Measurements from ENCODE around the gene RNF220. TPM values are rescaled to one million over a fixed set of nuclear protein-coding genes. Genes with fewer than 3 reads are reported as not detected.

RNF220 gene
- total RNA-seq, 2 donors from 2014 or later, result 66.0 to 71.2 TPM

DNA sequence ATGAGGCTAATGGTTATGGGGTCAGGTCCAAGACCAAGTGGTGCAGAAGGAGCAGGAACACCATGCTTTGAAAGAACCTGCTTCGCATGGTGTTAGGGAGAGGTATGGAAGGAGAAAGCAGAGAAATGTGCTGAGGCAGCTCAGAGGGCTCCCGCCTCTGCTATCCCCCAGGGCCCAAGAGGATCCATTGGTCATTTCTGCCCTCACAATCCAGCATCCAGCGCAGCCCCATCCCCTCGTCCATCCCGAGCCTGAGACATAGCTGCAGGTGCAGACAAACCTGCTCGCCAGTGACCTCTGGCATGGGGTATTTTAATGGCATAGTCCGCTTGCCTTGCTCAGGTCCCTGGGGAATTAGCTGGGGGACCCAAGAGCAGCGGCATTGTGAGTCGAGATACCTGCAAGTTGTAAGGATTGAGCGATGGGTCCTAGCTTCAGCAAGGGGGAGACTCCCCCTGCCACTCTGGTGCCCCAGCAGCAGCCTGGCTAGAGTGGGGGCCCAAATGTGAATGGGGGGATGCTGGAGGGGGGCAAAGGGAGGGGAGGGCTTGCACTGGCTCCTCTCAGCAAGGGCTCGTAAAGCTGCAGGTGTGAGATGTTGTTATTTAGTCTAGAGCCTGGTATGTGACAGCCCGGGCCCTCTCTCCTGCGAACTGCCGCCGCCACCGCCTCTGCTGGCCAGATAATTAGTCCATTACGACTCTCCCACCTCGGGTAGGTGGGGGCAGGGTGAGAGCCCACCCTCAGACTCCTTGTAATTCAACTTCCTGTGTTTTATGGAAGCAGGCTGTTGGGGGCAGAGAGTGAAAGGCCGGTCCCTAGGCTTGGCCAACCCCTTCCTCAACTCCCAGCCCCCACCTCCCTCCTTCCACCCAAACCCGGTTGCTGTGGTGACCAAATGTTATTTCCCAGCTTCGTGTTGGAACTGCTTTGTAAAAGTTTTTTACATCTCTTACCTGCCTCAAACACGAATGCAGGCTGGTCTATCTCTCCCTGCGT lies 118.8 kb downstream of the RNF220 start:
- Mint-ChIP-seq H3K27me3 (no peaks in the 10 kb centered on the region), H3K36me3 (no peaks in the 10 kb centered on the region), H3K4me1 (ENCODE audit: low read depth in 2 of 2) (peaks cover 11 to 14% of the 10 kb centered on the region in 2 donors), H3K4me3 (no peak overlapping the region), H3K27ac (no peak overlapping the region), H3K9me3 (no peaks in the 10 kb centered on the region)
- ATAC-seq, result no peak
- DNase-seq (ENCODE audit: low spot score), result no peak

DNA sequence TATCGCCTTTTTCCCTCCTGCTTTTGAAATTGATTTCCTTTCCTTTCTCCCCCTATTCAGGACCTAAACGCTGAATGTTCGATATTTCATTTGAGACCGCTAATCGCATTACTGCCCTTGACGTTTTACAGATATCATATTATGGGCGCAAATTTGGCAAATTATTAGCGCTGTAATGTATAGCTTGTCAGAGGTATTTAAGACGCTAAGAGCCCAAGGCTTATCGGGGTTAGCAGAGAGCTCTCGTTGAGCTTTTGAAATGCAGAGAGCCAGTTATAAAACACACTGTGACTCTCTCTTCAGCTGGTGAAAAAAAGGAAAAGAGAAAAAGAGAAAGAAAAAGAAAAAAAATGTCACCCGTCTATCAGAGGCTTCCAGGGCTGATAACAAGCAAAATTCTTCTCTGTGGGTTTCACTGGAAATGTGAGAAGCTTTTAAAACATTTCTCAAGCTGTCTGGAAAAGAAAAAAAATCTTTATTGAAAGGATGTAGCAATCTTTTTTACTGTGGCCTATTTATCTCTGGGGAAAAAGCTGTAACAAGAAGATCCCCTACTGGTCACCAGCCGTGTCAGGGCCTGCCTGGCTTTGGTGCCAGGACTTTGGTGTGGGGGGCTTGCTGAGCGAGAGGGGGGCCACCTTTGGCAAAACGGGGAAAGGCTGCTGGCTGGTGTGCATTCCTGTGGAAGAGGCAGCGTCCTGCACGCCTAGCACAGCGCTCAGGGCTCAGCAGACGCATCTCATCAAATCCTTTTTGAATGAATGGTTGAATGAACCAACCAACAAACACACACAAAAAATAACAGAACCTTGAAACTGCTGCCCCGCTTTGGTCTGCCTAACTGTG lies 119.8 kb downstream of the RNF220 start:
- H3K36me3 Mint-ChIP-seq, result no peaks in the 10 kb centered on the region
- no peak overlapping the region for H3K4me3 Mint-ChIP-seq
- H3K27me3 Mint-ChIP-seq, result no peaks in the 10 kb centered on the region
- H3K27ac Mint-ChIP-seq, result no peak overlapping the region
- ATAC-seq (no peak), DNase-seq (ENCODE audit: low spot score) (no peak)
- no peaks in the 10 kb centered on the region for H3K9me3 Mint-ChIP-seq
- peaks cover under 1 to 4% of the 10 kb centered on the region in 2 donors for H3K4me1 Mint-ChIP-seq (ENCODE audit: low read depth in 2 of 2)

DNA sequence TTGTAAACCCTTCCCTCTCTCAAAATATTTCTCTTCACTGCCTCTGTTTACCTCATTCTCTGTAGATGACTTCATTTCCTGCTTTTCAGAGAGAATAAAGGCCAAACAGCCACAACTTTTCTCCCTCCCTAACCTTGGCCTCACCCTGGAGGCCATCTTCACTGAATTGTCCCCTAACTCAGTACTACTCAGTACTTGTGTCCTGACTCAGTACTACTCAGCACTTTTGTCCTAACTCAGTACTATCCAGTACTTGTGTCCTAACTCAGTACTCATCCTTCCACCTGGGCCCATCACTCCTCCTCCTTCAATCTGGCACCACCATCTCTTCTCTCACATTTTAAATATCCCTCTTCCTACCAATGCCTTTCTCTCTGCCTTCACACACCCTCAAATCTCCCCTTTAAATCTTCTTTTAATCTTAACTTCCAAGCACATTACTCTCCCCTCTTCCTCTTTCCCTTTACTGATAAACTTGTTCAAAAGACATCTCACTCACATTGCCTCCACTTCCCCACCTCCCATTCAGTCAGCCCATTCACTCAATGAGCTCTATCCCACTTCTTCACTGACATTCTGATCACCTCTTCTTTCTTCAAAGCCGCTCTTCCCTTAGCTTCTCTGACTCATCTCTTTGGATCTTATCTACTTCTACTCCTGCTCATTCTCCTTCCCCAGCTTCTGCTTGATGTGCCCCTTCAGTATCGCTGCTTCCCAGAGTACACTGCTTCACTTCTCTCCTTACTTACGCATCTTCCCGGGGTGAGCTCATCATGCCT lies 121.4 kb downstream of the RNF220 start:
- Mint-ChIP-seq H3K9me3 (no peaks in the 10 kb centered on the region), H3K27ac (no peak overlapping the region), H3K4me3 (no peak overlapping the region), H3K36me3 (no peaks in the 10 kb centered on the region), H3K4me1 (ENCODE audit: low read depth in 2 of 2) (no peaks in the 10 kb centered on the region), H3K27me3 (peaks cover 0 to 2% of the 10 kb centered on the region in 2 donors)
- ATAC-seq (no peak), DNase-seq (ENCODE audit: low spot score) (no peak)

DNA sequence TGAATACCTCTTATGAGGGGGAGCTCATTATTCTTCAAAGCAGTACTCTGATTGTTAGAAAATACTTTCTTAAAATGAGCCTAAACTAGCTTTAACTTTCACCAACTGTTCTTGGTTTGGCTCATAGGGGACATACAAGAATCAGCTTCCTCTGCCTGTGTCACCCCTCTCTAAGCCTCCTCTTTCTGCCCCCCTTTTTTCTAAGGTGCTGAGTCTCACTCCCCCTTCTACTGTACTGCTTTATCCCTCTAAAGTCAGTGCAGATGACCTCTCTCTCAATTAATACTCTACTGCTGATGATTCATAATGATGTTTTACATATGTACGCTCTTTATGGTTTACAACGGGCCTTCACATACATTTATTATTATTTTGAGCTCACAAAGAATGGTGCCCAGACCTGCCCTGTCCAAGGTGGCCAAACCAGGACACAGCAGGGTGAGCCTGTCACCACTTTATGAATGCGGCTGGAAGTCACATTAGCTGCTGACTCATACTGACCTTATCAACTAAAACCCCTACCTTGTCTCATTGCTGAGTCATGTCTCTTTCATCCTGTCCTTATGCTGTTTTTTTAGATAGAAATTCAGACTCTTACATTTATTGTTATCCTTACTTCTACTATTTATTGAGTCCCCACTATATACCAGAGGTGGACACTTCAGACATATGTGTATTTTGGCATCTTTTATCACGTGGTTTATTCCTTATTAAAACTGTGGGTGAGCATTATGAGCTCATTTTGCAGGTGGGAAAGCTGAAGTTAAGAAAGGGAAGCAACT lies 126.9 kb downstream of the RNF220 start:
- peak overlapping the region; percentile 43 for H3K4me3 Mint-ChIP-seq
- no peak for DNase-seq (ENCODE audit: low spot score)
- H3K4me1 Mint-ChIP-seq (ENCODE audit: low read depth in 2 of 2), result peaks cover 6 to 13% of the 10 kb centered on the region in 2 donors

DNA sequence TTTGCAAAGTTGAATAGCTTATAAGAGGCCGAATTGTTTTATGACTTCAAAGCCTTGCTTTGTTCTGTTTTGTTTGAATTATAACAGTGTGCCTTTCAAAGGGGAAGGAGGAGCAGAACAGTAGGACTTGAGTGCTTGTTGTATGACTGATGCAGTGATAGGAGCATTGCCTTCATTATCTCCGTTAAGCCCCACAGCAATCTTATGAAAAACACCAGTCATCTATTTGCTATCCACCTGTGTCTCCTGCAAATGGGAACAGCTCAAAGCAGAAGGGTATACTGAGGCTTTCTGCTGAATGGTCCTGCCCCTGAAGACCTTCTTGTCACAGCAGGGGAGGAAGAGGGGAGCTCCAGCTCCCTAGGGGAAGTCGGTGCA lies 127.5 kb downstream of the RNF220 start:
- Mint-ChIP-seq H3K4me3 (peak overlapping the region; percentile 43), H3K4me1 (ENCODE audit: low read depth in 2 of 2) (peaks cover 6 to 13% of the 10 kb centered on the region in 2 donors), H3K9me3 (no peaks in the 10 kb centered on the region), H3K36me3 (no peaks in the 10 kb centered on the region), H3K27me3 (peaks cover 5 to 7% of the 10 kb centered on the region in 2 donors), H3K27ac (peak overlapping the region; percentile 0 to 56)
- ATAC-seq (no peak), DNase-seq (ENCODE audit: low spot score) (no peak)

More for the DNA sequence above, 126.9 kb downstream of the RNF220 start:
- no peaks in the 10 kb centered on the region for H3K36me3 Mint-ChIP-seq
- no peaks in the 10 kb centered on the region for H3K9me3 Mint-ChIP-seq
- H3K27ac Mint-ChIP-seq, result peak overlapping the region; percentile 0 to 15
- ATAC-seq, result peak; percentile 65 to 91
- H3K27me3 Mint-ChIP-seq, result peaks cover 0 to 7% of the 10 kb centered on the region in 2 donors

DNA sequence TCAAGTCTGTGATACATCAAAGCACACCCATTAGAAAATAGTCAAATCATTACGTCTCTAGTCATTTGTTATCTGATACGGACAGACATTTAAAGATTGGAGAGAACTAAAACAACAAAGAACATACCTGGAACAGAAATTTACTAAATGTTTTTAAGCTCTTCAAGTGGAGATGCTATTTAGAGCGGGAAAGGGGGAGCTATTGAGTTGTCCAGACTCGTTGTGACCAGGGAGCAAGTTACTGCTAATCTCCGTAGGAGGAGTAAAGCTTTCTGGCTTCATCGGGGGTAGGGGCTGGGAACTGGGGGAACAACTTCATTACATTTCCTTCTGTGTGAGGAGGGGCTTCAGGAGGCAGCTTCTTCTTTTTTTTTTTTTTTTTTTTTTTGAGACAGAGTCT lies 129.7 kb downstream of the RNF220 start:
- DNase-seq (ENCODE audit: low spot score) (no peak), ATAC-seq (no peak)
- Mint-ChIP-seq H3K4me3 (no peak overlapping the region), H3K4me1 (ENCODE audit: low read depth in 2 of 2) (peaks cover 6 to 13% of the 10 kb centered on the region in 2 donors), H3K27ac (no peak overlapping the region), H3K27me3 (peaks cover 10 to 15% of the 10 kb centered on the region in 2 donors), H3K36me3 (no peaks in the 10 kb centered on the region), H3K9me3 (no peaks in the 10 kb centered on the region)

DNA sequence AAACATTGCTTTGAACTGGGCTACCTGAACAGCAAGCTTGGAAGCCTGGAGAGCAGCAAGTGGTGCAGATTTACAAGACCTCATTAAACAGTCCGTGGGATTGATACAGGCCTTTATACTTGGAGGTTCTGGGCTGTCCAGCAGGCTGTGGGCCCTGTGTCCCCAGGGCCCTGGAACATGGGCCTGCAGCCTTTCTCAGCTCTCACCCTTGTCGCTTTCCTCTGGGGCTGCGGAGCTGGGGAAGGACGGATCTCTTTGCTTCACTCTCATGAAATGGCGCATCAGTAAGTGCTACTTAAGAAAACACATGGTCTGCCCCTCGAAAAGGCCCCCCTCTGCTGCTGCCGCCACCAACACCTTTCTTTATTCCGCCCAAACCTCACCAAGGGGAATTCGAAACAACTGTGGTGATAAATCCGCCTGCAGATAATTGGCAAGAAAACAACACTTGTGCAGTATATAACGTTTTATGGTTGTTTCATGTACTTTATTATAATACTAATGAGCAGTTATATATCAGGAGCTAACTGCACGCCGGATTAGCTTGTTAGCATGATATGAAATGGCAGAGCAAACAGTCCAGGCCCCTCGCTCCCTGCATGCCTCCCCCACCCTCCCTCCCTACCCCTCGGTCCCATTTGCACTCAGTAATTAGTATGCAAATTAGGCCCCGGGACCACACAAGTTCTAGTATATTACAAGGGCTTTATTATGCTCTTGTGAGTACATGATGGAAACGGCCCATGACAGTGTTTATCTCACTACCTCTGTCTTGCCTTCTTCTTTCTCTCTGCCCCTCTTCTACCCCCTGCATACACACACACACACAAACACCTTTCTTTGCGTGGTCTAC lies 131.5 kb downstream of the RNF220 start:
- DNase-seq (ENCODE audit: low spot score) (no peak), ATAC-seq (no peak)
- H3K9me3 Mint-ChIP-seq, result no peaks in the 10 kb centered on the region
- H3K27me3 Mint-ChIP-seq, result peaks cover 8 to 15% of the 10 kb centered on the region in 2 donors
- peaks cover 6 to 13% of the 10 kb centered on the region in 2 donors for H3K4me1 Mint-ChIP-seq (ENCODE audit: low read depth in 2 of 2)
- H3K36me3 Mint-ChIP-seq, result no peaks in the 10 kb centered on the region
- no peak overlapping the region for H3K4me3 Mint-ChIP-seq
- H3K27ac Mint-ChIP-seq, result no peak overlapping the region

DNA sequence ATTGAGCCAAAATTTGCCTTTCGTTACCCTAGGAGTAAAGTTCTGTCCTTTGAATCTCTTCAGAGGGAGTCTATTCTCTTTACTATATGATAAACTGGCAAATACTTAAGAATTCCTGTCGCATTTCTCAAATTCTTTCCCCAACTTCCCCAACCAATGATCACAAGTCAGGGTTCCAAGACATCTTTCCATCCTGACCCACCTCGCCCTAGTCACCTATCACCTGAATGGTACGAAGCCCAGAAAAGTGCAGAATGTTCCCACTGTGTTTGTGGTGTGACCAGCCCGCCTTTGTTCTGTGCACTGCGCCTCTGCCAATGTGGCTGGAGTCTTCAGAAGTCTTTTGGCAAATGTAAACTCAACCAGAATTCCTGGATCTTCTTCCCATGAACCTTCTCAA lies 132.5 kb downstream of the RNF220 start:
- peaks cover 0 to 4% of the 10 kb centered on the region in 2 donors for H3K4me1 Mint-ChIP-seq (ENCODE audit: low read depth in 2 of 2)
- H3K27ac Mint-ChIP-seq, result no peak overlapping the region
- H3K36me3 Mint-ChIP-seq, result no peaks in the 10 kb centered on the region
- DNase-seq (ENCODE audit: low spot score) (no peak), ATAC-seq (no peak)
- H3K9me3 Mint-ChIP-seq, result no peaks in the 10 kb centered on the region
- no peak overlapping the region for H3K4me3 Mint-ChIP-seq
- H3K27me3 Mint-ChIP-seq, result peaks cover 8 to 15% of the 10 kb centered on the region in 2 donors

DNA sequence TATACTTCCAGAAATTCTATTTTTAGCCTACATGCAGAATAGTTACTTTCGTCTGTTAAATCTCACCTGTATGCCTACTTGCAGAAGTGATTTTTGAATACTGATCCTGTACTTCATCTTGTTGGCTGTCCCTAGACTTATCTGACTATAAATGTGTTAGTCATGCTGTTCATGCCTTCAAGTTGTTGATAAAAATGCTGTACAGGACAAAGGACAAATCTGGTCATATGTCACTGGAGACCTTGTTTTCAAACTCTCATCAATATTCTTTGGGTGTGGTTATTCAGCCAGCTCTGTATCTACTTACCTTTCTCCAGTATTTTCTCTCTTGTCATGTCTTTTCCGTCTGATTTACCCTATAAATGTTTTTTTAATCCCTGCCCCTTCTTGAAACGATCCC lies 132.9 kb downstream of the RNF220 start:
- no peaks in the 10 kb centered on the region for H3K36me3 Mint-ChIP-seq
- DNase-seq (ENCODE audit: low spot score), result no peak
- peaks cover 6 to 15% of the 10 kb centered on the region in 2 donors for H3K27me3 Mint-ChIP-seq
- H3K4me1 Mint-ChIP-seq (ENCODE audit: low read depth in 2 of 2), result no peaks in the 10 kb centered on the region
- no peak overlapping the region for H3K4me3 Mint-ChIP-seq
- no peak overlapping the region for H3K27ac Mint-ChIP-seq
- ATAC-seq, result no peak
- no peaks in the 10 kb centered on the region for H3K9me3 Mint-ChIP-seq

DNA sequence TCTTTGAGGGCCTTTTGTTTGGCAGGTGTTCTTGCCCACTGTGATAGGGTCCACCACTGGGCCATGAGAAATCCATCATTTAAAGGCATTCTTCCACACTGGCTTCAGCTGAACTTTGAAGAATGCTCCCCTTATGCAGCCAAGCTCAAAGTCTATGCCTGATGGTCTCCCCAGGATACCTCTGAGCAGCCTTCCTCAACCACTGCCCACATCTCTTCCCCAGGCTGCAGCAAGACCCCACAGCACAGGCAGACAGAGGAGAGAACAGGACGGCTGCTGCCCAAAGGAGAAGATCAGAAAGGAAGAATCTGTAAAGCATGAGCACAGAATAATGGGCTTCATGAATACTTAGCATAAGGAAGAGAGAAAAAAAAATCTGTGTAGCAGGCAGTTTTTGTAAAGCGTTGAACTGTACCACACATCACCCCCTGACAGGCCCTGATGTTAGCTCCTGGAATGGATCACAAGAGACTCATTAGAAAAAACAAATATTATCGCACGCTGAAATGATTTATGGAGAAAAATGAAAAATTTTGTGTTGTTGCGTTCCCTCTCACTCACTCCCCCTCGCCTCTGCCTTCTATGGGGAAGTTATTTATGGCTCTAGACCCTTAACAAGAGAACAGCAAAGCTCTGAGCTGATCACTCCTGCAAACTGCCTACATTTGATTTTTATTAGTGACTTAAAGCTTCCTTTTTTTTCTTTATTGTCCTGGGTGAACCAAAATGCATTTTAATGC lies 135.1 kb downstream of the RNF220 start:
- Mint-ChIP-seq H3K27me3 (peaks cover 5 to 24% of the 10 kb centered on the region in 2 donors), H3K36me3 (no peaks in the 10 kb centered on the region), H3K9me3 (no peaks in the 10 kb centered on the region)

DNA sequence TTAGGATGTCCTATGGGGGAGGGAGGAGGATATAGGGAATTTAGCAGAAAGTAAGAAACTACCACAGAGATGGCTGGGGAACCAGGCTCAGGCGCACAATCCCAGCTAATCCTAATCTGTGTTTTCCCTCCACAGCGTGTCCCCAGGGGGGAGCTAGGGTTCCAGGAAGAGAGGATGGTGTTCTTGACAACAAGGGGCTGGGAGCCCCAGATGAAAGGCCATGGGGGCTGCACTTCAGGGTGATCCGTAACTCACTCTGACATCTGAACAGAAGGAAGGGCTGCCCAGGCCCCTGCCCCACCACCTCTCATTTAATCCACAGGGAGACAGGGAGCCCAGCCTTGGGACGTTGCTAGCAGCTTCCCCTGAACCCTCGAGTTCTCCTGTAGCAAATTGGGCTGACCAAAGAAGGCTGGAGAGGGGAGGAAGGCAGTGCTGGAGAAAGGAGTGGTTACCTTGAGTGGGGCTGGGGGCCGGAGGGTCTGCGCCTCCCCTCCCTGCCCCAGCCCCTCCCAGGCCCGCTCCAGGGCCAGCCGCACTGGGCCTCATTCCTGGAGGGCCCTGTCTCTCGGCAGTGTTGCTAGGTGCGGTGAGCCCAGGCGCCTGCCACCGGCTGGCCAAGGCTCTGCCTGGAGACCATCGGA lies 137.5 kb downstream of the RNF220 start:
- Mint-ChIP-seq H3K27ac (no peak overlapping the region), H3K4me1 (ENCODE audit: low read depth in 2 of 2) (peaks cover 0 to 3% of the 10 kb centered on the region in 2 donors), H3K9me3 (no peaks in the 10 kb centered on the region), H3K27me3 (peaks cover 11 to 31% of the 10 kb centered on the region in 2 donors), H3K36me3 (no peaks in the 10 kb centered on the region), H3K4me3 (no peak overlapping the region)
- DNase-seq (ENCODE audit: low spot score), result no peak
- ATAC-seq, result no peak

More for the DNA sequence above, 135.1 kb downstream of the RNF220 start:
- no peak for DNase-seq (ENCODE audit: low spot score)
- no peak for ATAC-seq
- Mint-ChIP-seq H3K4me1 (ENCODE audit: low read depth in 2 of 2) (peaks cover 0 to 3% of the 10 kb centered on the region in 2 donors), H3K27ac (no peak overlapping the region), H3K4me3 (no peak overlapping the region)

Measured in natural killer cell treated with Interleukin-12 subunit alpha and Interleukin-12 subunit beta and Interleukin-15 and Interleukin-18, amount 100 ng/mL, for 72 hours (primary cell).